NCI-H146 treated with DMSO at 0.1 percent for 48 hours (cell line): ENCODE results near the gene ABCA3.
"Not testable (repeated sequence)": the region's sequence is repeated elsewhere in the genome, so short reads cannot be mapped to it uniquely, and the experiment has no call there.

Experiments used
- DNase-seq: peaks from one replicate; lab custom pipeline; 2025; ENCODE audit not compliant: unreplicated experiment; lab: John Stamatoyannopoulos, UW

ABCA3 gene

DNA sequence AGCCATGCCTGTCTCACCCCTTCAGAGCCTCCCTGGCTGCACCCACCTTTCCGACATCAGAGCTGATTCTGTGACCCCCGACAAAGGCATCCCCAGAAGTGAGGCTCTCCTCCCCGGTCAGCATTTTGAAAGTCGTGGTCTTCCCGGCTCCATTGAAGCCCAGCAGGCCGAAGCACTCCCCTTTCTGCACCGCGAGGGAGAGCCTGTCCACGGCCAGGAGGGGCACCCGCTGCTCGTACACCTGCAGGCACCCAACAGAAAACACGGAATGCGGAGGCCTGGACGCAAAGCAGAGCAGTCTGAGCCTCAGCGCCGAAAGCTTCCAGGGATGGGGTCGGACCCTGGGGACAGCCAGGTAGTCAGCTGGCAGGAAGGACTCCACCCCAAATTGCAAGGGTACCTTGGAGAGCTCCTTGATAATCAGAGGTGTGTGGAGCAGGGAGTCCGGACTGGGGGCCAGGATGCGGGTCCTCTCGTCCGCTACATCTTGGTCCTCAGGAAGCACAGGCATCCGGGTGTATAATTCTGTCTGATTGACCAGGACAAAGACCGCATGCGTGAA, 59.5 kb downstream of the ABCA3 start:
- DNase-seq = no peak

DNA sequence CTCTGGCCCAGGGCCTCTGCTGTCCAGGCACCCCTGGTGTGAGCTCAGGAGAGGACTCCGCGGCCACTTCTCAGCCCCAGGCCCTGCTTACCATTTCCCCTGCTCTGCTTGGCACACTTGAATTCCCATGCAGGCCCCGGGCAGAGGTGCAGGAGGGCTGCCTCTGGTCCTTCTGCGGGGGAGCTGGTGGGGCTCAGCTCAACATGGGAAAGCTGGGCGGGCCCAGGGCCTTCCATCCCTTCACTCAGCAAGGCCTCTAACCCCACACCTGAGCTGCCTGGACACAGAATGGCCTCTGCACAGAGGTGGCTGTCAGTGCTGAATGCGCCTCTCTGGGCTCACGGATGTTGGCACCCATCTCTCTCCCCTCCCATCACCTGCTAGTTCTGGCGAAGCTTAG, 60.1 kb downstream of the ABCA3 start:
- DNase-seq = no peak

DNA sequence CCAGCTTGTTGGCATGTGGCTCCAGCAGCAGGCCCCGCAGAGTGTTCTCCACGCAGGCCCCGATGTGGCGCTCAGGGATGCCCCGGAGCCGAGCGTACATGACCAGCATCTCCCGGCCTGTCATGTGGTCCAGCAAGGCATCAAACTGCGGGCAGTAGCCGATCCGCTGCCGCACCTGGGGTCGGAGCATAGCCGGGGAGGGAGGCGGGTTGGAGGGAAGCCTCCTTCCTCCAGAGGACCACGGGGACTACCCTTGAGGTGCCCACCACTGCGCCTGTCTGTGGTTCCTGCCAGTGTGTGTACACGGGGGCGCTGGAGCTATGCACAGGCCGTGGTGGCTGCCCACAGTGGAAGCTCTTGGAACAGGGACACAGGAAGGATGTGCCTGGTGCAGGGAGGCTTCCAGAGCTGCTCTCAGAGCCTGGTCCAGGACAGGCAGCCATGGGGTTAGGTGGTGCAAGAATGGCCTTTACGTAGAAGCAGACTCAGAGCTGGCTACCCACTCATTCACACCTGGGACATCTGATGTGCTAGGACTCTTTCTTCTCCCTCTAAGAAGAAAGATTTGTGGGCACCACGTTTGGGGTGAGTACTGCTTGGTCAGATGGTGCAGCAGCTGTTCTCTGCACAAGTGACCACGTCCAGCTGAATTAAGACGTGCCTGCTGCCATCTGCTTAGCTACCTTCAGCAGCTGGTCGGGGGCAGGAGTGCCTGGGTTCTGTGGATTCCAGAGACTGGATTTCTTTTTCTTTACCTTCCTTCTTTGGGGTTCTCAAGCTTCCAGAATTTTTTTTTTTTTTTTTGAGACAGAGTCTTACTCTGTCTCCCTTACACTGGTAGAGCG, 61.4 kb downstream of the ABCA3 start:
- no peak for DNase-seq

DNA sequence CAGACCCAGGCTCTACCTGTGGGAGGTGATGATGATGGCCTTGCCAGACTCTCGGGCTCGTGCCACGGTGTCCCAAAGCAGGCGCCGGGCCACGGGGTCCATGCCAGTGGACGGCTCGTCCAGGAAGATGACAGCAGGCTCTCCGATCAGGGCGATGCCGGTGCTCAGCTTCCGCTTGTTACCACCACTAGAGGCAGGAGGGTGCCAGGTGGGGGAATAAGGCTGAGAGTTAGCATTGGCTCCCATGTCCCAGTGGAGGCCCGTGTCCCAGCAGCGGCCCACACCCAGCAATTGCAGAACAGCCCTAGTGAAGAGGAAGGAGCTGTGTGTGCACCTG, 62.3 kb downstream of the ABCA3 start:
- no peak for DNase-seq

DNA sequence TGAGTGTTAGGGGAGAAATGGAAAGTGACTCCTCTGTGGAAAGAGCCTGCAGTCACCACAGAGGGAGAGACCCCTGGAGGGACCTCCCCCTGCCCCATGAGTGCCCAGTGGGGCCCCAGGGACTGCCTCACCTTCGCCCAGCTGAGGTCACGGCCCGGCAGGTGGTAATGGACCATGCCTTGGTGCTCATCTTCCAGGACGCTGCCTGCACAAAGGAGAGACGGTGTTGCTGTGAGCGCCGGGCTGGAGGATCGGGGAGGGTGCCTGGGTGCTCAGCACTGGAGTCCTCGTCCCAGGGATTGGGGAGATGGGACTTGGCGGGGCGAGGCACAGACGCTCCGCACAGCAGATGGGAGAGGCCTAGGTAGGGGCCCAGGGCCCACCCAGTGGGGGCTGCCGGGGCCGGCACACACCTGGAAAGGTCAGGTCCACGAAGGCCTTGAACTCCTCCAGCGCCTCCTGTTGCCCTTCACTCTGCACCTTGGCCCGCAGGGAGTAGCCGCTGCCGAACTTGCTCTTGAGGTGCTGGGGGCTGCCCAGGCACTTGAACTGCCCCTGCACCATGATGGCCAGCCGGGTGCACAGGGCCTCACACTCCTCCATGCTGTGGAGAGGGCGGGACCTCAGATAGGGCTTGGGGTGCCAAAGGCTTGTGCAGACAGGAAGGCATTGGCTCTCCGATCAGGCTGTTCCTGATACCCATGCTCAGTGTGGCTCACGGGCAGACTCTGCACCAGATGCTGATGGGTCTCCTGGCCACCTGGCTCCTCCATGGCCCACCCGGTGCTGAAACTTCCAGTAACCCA, 62.9 kb downstream of the ABCA3 start:
- DNase-seq = no peak

DNA sequence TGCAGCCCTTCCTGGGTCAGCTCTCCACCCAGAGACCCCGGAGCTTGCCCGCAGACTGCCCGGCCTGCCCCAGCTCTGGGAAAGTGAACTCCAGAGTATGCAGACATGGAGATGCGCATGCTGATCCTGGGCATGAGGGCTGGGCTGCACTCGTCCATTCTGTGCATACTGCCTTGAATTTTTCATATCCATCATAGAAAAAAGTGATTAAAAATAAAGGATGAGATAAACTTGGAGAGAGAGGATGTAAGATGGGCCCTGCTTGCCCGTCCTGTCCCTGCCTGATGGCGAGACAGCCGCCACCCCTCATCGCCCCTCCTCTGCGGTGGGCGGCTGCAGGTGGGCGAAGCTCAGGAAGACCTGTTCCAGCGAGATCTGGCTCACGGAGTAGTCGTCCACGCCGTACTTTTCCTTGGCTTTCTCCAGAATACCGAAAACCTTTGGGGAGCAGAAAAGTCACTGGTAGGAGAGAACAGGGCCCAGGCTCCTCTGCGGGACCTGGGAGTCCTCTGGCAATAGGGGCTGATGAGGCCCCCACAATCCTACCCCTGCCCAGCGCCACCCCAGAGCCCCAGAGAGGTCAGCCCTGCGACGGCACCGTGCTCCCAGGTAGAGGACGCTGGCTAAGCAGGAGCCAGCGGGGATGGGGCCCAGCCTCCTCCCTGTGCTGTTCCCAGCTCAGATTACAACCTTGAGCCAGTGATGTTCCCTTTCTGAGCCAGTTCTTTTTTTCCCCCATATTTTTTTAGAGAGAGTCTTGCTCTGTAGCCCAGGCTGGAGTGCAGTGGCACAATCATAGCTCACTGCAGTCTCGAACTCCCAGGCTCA, 63.9 kb downstream of the ABCA3 start:
- DNase-seq = no peak

DNA sequence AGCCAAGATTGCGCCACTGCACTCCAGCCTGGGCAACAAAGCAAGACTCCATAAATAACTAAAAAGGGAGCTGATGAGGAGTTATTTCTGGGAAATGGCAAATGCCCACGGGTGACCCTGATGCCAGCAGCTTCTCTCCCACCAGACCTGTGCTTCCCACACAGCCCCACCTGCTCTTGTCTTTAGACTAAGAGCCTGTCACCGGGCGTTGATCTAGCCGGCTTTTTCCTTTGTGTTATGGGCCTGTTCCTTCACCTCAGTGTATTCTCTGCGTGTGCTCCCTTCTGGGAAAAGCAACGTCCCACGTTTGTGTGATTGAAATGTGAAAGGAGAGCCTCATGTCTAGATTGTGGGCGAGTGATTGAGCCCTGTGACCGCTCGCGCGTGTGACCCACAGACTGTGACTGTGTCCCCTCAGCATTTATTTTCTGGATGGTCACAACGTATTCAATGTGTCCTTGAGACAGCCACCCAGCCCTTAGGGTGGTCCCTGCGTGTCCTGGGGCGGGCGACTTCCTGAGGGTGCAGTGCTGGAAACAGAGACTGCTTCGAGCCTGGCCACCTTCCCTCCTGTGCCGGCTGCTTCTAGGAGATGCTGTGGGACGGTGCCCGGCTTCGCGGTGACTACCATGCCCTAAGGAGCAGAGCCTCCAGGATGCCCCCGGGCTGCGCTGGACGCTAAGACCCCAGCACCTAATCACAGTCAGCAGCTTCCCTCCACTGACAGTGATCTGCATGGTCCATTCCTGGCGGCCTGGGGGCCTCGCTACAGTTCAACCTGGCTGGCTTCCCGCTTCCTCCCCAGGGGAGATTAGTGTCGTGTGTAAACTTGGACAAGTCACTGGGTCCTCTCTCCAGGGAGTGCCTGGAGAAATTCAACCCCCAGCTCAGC, 64.8 kb downstream of the ABCA3 start:
- no peak for DNase-seq

DNA sequence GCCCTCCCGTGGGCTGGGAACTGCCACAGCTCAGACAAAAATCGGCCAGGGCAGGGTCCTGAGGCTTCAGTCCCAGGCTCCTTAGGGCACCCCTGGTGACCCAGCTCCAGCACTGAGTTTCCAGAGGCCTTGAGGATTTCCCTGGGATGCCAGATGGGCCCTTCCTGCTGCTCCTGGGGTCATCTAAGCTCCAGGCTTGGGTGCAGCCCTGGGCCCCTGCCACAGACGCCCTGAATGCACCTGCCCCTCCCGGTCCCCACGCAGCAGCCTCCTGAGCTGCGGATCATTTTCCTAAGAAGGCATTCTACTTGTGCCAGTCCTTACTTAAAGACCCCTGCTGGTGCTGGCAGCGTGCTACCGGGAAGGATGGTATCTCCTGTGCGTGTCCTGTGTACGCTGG, 66.6 kb downstream of the ABCA3 start:
- DNase-seq = no peak

DNA sequence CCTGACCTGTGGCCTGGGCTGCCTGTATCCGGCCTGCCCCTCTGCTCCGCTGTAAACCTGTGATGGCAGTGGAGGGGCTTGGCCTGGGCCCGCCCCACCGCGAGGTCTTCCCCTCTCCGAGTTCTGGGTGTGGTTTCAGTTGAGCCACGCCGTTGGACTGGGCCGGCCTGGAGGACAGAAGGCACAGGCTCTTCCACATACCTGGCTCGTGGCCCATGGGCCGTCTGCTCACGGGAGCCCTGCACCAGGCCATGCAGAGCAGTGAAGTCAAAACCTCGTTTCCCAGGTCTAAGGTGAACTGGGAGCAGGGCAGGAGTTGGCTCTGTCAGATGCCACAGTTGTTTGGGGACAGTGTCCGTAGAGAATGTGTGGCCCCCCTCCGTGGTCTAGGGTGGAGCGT, 67.0 kb downstream of the ABCA3 start:
- no peak for DNase-seq

DNA sequence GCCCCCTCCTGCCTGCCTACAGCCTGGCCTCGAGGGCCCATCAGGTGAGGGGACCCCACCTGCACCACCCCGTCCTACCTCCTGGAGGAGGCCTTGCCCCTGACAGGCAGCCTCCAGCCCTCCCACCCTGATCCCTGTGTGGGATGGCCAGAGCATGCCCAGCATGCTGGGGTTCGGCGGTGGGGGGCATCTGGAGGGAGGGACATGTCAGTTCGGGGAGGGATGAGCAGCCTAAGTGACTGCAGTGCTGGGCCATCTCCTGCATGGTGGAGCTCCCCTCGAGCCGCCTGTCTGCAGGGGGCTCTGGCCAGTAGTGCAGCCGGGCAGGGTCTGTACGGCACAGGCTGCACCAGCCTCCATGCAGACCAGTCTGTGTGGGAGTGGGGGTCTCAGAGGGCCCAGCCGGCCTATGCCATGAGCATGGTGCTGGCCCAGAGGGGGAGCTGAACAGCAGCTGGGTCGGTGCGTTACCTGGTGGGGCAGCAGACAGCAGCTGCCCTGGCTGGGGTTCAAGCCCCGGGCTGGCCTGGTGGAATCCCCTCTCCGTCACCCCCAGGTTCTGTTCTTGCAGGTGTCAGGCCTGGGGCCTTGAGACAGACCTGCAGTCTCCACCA, 68.6 kb downstream of the ABCA3 start:
- DNase-seq = no peak

DNA sequence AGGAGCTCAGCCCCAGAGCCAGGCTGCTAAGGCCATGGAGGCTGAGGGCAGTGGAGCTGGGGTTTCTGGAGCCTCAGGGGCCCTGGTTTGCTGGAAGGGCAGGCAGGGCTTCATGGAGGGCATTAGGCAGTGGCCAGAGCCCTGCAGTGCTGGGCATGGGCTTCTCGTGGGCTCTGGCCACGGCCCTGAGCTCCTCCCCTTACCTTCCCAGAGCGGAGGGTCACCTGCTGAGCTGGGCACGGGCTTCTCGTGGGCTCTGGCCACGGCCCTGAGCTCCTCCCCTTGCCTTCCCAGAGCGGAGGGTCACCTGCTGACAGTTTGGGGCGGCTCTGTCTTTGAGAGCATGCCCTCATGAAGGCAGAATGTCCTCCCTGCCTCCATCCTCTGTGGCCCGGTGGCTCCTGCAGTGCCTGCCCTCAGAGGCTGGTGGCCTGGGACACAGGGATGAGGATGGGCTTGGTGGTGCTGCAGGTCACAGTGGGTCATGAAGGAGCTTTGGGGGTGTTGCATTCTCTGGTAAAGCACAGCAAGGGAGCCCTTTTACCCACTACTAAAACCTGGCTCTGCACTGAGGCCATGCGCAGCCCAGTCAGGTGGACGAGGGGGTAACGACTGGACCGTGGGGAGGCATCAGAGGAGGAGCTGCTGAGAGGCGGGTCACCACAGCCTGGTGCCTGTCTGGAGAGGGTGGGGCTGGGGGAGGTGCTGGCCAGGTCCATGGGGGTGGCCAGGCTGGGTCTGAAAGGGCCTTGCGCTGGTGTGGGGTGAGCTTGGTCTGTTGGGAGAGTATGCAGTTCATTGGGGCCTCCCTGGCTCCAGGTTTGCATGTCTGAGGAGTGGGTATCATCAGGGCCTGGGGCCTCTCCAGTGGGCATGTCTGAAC, 69.7 kb downstream of the ABCA3 start:
- no peak for DNase-seq

DNA sequence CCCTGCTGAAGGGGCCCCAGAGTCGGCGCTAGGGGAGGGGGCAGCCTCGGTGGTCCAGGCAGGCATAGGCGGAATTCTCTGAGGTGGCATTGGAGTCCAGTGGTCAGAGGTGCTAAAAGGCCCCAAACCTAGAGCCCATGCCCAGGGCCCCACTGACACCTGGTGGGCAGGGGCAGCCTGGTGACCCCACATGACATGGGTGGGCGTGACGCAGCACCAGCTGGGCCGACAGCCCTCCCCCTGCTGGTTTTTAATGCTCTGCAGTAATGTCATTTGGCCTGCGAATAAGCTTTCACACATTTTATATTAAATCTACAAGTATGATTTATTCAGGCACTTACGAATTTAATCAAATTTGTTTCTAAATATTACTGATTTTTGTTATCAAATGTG, 70.5 kb downstream of the ABCA3 start:
- DNase-seq = no peak

DNA sequence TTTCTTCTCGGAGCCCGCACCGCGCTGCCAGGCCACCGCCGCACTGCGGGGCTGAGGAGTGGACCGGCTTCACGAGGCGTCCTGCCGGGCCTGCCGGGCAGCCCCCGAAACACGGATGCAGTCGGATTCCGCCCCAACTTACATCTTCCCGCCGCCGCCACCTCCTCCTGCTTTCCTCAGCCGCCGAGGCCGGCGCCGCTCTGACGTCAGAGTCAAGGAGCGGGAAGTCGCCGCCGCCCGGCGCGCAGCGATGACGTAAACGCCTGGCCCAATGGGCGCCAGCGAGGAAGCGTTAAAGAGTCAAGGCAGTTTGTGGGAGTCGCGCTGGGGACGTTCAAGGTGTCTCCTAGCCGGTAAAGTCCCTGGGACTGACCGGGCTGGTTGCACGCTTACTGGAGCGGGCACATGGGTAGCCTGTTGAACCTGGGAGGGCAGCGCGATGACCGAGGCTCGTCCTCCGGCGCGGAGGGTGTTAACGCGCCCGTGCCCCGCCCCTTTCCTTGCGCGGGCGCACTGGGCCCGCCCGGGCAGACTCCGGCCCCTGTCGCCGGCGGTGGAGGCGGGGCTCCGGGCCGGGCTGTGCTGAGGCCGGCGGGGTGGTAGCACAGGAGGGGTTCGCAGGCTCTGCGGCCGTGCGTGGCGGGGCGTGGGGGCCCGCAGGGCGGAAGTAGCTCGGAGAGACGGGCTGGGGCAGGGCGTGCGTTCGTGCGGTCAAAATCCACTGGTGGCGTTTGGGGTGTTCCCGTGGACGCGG, 72.4 kb downstream of the ABCA3 start, which contains the start of gene RNPS1:
Gene RNPS1 (minus strand): TSS at position 214 of the 754 bp plus-strand sequence. CDS start 3,483 bp downstream, outside the sequence.
- peak; percentile 92 for DNase-seq

DNA sequence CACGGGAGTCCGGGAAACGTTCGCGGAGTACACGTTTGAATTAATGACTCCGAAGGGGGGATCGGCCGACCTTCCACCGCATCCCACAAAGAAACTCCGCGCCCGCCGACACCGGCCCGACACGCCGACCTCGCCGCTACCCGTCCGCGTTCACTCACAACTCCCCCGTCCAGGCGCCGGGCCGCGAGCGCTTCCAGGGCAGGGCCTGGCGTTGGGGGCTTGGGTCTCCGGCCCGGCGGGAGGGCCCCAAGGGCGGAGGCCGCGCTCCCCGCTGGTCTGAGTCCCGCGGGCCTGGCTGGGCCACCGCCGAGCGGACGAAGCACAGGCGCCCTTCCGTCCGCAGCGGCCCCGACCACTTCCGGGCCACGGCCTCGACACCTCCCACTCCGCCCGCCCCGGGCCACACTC, 73.0 kb downstream of the ABCA3 start:
- peak; percentile 81 for DNase-seq

DNA sequence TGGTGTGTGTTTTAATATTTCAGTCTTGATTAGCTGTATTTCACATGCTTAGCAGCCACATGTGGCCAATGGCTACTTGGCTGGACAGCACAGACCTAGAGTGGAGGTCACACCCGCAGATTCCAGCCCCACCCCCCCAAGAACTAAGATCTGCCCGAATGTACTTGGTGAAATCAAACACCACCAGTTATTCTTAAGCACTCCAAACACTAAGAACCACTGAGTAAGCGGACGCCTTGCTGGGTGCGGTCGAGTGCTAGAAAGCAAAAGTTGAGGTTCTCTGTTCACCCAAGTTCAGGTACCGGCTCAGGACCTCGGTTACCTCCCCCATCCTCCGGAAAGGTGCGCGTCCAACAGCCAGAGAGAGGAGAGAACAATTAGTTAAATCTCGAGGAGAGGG, 73.6 kb downstream of the ABCA3 start:
- not testable (repeated sequence) for DNase-seq

DNA sequence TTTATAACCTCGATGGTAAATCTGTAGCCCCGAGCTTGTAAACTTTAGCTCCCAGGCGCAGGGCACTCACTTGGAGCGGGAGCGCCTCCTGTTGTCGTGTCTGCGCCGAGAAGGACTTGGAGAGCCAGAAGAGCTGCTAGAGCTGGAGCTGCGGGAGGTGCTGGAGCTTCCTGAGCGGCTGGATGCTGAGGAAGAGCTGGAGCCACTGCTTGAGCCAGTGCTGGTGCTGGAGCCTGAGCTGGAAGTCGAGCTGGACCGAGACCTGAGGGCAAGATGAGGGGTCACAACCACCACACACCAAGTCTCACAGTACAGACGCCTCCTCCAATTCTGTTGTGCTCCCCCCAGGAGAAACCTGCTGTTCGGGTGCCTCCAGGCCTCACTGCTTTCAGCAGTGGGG, 77.5 kb downstream of the ABCA3 start:
- DNase-seq = not testable (repeated sequence)

DNA sequence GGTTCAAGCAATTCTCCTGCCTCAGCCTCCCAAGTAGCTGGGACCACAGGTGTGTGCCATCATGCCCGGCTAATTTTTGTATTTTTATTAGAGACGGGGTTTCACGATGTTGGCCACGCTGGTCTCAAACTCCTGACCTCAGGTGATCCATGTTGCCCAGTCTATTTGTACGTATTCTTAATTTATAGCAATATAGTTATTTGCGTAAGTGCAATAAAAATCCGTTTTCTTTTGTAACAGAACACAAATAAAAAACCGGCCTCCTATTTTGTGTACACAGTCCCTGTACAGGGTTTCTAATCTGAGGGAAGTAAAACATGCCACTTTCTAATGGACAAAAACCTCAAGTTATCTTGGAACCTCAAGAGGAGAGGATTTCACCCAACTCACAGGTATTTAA, 80.3 kb downstream of the ABCA3 start:
- DNase-seq = no peak

DNA sequence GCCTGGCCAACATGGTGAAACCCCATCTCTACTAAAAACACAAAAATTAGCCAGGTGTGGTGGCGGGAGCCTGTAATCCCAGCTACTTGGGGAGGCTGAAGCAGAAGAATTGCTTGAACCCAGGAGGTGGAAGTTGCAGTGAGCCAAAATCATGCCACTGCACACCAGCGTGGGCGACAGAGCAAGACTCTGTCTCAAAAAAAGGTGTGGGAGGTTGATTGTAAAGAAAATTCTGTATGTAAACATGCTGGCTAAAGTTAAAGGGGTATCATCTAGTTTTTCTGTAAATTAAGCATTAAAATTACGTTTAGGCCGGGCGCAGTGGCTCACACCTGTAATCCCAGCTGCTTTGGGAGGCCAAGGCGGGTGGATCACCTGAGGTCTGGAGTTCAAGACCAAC, 82.0 kb downstream of the ABCA3 start:
- DNase-seq = not testable (repeated sequence)
